Endothelial cell of umbilical vein (primary cell): ENCODE results near the gene RASGRP1. TPM values are rescaled to one million over a fixed set of nuclear protein-coding genes. Genes with fewer than 3 reads are reported as not detected.

Source experiments
- BruUV-seq: library from RNA; stranded (reverse); fragments of 400-500 nt; replicated peaks from 2 replicates; lab custom pipeline; 2021; lab: Mats Ljungman, UMichigan
- CTCF ChIA-PET: fragments of 300-600, 350-600 bp; sonication (Branson Sonifier 250); formaldehyde crosslinking; loops from one replicate; lab custom pipeline; 2021; ENCODE audit warnings: antibody characterized with exemption, inconsistent platforms; lab: Charles Lee
- POLR2A ChIA-PET: fragments of 300-600, 350-600 bp; sonication (Branson Sonifier 250); formaldehyde crosslinking; loops from one replicate; lab custom pipeline; 2021; ENCODE audit warnings: antibody characterized with exemption, inconsistent platforms; lab: Charles Lee
- DNase-seq: peaks from one replicate; pipeline ENCODE4 v3.0.0-alpha.2; 2011; ENCODE audit warnings: low read depth, low spot score
- FAIRE-seq: peaks from 2 replicates; lab custom pipeline; 2011; peaks lifted over from hg19 to GRCh38; lab: Jason Lieb, UNC
- H2AFZ ChIP-seq: 2 replicates; pipeline ENCODE4 v1.6.0; 2012; ENCODE audit warnings: low read depth, low read length, control low read depth, inconsistent platforms
- H3K27ac ChIP-seq: 2 replicates; pipeline ENCODE4 v1.5.1; 2011; ENCODE audit warnings: low read depth, mild to moderate bottlenecking, control low read depth, low read length, moderate library complexity; ENCODE audit not compliant: insufficient read depth
- H3K27me3 ChIP-seq, 2 experiments: 2 replicates each; pipeline versions ENCODE4 v1.6.0 to v1.6.1; 2011; ENCODE audit warnings: low read length in 2 of 2, mixed read lengths in 1 of 2; ENCODE audit not compliant: control insufficient read depth in 2 of 2, insufficient read depth in 2 of 2
- H3K36me3 ChIP-seq, 2 experiments: 2 replicates in 1 of 2; 3 replicates in 1 of 2; pipeline ENCODE4 v1.5.1; 2011; ENCODE audit warnings: low read length in 2 of 2, mild to moderate bottlenecking in 1 of 2, moderate library complexity in 1 of 2; ENCODE audit not compliant: control insufficient read depth in 2 of 2, insufficient read depth in 2 of 2; ENCODE audit errors: extremely low read depth in 1 of 2
- H3K4me1 ChIP-seq: 3 replicates; pipeline ENCODE4 v1.5.1; 2011; ENCODE audit warnings: mild to moderate bottlenecking, low read length; ENCODE audit not compliant: control insufficient read depth, insufficient read depth; ENCODE audit errors: extremely low read depth
- H3K4me2 ChIP-seq: 2 replicates; pipeline ENCODE4 v1.6.1; 2011; ENCODE audit warnings: low read length, control low read depth, mixed read lengths; ENCODE audit not compliant: insufficient read depth
- H3K4me3 ChIP-seq, 3 experiments: fragments of 200-600 bp in 1 of 3; sonication (generic), shearing (Covaris generic) in 1 of 3; replicated peaks in 1 of 3; 2 replicates each; pipeline ENCODE4 v1.5.1; 2011 to 2016; ENCODE audit warnings: control low read depth in 3 of 3, low read length in 3 of 3, mild to moderate bottlenecking in 2 of 3, inconsistent platforms in 1 of 3, low read depth in 1 of 3, moderate library complexity in 1 of 3; ENCODE audit not compliant: insufficient read depth in 1 of 3
- H3K79me2 ChIP-seq: 2 replicates; pipeline ENCODE4 v1.6.0; 2012; ENCODE audit warnings: low read length, inconsistent platforms; ENCODE audit not compliant: control insufficient read depth, insufficient read depth
- H3K9ac ChIP-seq: replicated peaks from 2 replicates; pipeline ENCODE3; 2011; ENCODE audit warnings: low read length, control low read depth; ENCODE audit not compliant: insufficient read depth; ENCODE audit errors: extremely low read depth
- H3K9me1 ChIP-seq: replicated peaks from 3 replicates; pipeline ENCODE4 v1.6.0; 2011; ENCODE audit warnings: mild to moderate bottlenecking, low read length; ENCODE audit not compliant: control insufficient read depth, insufficient read depth; ENCODE audit errors: extremely low read depth
- H3K9me3 ChIP-seq: replicated peaks from 2 replicates; pipeline ENCODE4 v1.5.1; 2012; ENCODE audit warnings: low read length, inconsistent platforms; ENCODE audit not compliant: control insufficient read depth, insufficient read depth
- H4K20me1 ChIP-seq: replicated peaks from 2 replicates; pipeline ENCODE3; 2011; ENCODE audit warnings: mild to moderate bottlenecking, low read length; ENCODE audit not compliant: control insufficient read depth, insufficient read depth; ENCODE audit errors: extremely low read depth
- CTCF ChIP-seq, 2 donors: IDR thresholded peaks; 1 replicate in 1 of 2; 2 replicates in 1 of 2; pipeline ENCODE4 v1.5.1; 2011; ENCODE audit warnings: low read length in 2 of 2, mild to moderate bottlenecking in 2 of 2, moderate library complexity in 2 of 2, control low read depth in 1 of 2, inconsistent platforms in 1 of 2, low read depth in 1 of 2; ENCODE audit not compliant: insufficient read depth in 1 of 2; ENCODE audit errors: extremely low read depth in 1 of 2
- EZH2 ChIP-seq: IDR thresholded peaks from 2 replicates; pipeline ENCODE4 v1.6.1; 2012; ENCODE audit warnings: borderline replicate concordance, low read depth, mild to moderate bottlenecking, moderate library complexity, low read length, inconsistent platforms; ENCODE audit not compliant: severe bottlenecking
- FOS ChIP-seq: IDR thresholded peaks from 2 replicates; pipeline ENCODE4 v1.6.1; 2011; ENCODE audit warnings: mild to moderate bottlenecking, low read length, moderate library complexity, borderline replicate concordance; ENCODE audit not compliant: insufficient read depth
- GATA2 ChIP-seq: IDR thresholded peaks from 2 replicates; pipeline ENCODE4 v1.7.0; 2011; ENCODE audit warnings: low read depth, mild to moderate bottlenecking, moderate library complexity, mixed read lengths, low read length; ENCODE audit not compliant: insufficient read length, insufficient read depth
- JUN ChIP-seq: IDR thresholded peaks from 2 replicates; pipeline ENCODE4 v1.6.1; 2011; ENCODE audit warnings: borderline replicate concordance, low read depth; ENCODE audit not compliant: insufficient read length, insufficient read depth
- MAX ChIP-seq: IDR thresholded peaks from 2 replicates; pipeline ENCODE4 v1.6.1; 2011; ENCODE audit not compliant: insufficient read depth, insufficient read length
- MYC ChIP-seq: IDR thresholded peaks from one replicate; pipeline ENCODE4 v1.6.1; 2011; ENCODE audit warnings: mild to moderate bottlenecking, low read depth, low read length
- POLR2A ChIP-seq: IDR thresholded peaks from 2 replicates; pipeline ENCODE4 v1.6.1; 2012; ENCODE audit warnings: low read depth, mild to moderate bottlenecking, control low read depth, low read length
- POLR2AphosphoS5 ChIP-seq: IDR thresholded peaks from 2 replicates; pipeline ENCODE4 v1.6.1; 2012; ENCODE audit warnings: low read depth, mild to moderate bottlenecking, control low read depth, low read length, moderate library complexity; ENCODE audit not compliant: insufficient read depth
- dilution Hi-C: fragments of 300-500 bp; cut with MboI; formaldehyde crosslinking; loops from one replicate; pipeline ENCODE4 v1.15.0; 2019; ENCODE audit warnings: low sequenced_read_pairs; ENCODE audit not compliant: extremely low pct_ligation_motif_present
- intact Hi-C: fragments of 100-400 bp; cut with micrococcal nuclease; formaldehyde crosslinking; loops from one replicate; pipeline ENCODE4 v1.10.0; 2022
- polyA plus RNA-seq, 4 experiments: library from polyadenylated mRNA; depleted of rRNA in 3 of 4; stranded (reverse) in 3 of 4; unstranded in 1 of 4; fragments of >200 nt; gene quantifications; 2 replicates each; pipeline versions ENCODE4 v1.2.1 to v1.2.3, GENCODE V29; 2011 to 2012; ENCODE audit warnings: missing spikeins in 1 of 4
- total RNA-seq: library from RNA; stranded (reverse); gene quantifications from 2 replicates; pipeline ENCODE4 v1.2.3, GENCODE V29; 2021

Gene RASGRP1
- total and polyA plus RNA-seq, 2 donors (not counting 3 experiments of a cell fraction or from before 2014, with no cell fraction given) = 0.15 to 0.38 TPM

GRCh38 chr15:38536201-38536676 lies 28.4 kb downstream of the RASGRP1 start:
- H3K4me1 ChIP-seq = no peaks in the 10 kb centered on the region
- H3K27me3 ChIP-seq = peaks cover 12 to 20% of the 10 kb centered on the region in 2 experiments

More at GRCh38 chr15:38536201-38536676, 28.4 kb downstream of the RASGRP1 start:
- Histone ChIP-seq H3K4me3 (no peak overlapping the region), H3K9ac (no peak overlapping the region), H2AFZ (no peak overlapping the region), H3K4me2 (no peak overlapping the region), H4K20me1 (no peaks in the 10 kb centered on the region), H3K79me2 (no peaks in the 10 kb centered on the region), H3K27ac (no peak overlapping the region), H3K9me1 (no peaks in the 10 kb centered on the region), H3K36me3 (no peaks in the 10 kb centered on the region), H3K9me3 (no peaks in the 10 kb centered on the region)
- DNase-seq = no peak
- intact Hi-C loops = no loop called here
- dilution Hi-C loops = no loop called here
- no peak for FAIRE-seq
- BruUV-seq = no TSS peak
- POLR2A ChIA-PET = no interaction called here
- TF ChIP-seq EZH2 = no peak
- no peak for TF ChIP-seq MAX
- TF ChIP-seq MYC = no peak
- TF ChIP-seq GATA2 = no peak
- no peak for TF ChIP-seq CTCF (IDR thresholded peaks at IDR 0.05; ENCODE audit: extremely low read depth in 1 of 2, insufficient read depth in 1 of 2, low read depth in 1 of 2, low read length in 2 of 2)
- no peak for TF ChIP-seq POLR2A
- TF ChIP-seq POLR2AphosphoS5 = no peak
- TF ChIP-seq JUN = no peak
- TF ChIP-seq FOS = no peak
- CTCF ChIA-PET = interaction anchor here (2.9 kb wide), 1 partner anchor 28 kb away, joined by 14 read pairs; the partner anchor contains the start of gene RASGRP1
